Body of pancreas (tissue), 4 donors: ENCODE data around the gene CLBA1. TPM values are rescaled to one million over a fixed set of nuclear protein-coding genes. Genes with fewer than 3 reads are reported as not detected.

Experiments
- ATAC-seq: fragments of 150-250 bp; one replicate; pipeline ENCODE4 v1.9.1; 2016
- DNase-seq, 4 donors: peaks; one replicate each; pipeline ENCODE4 v3.0.0-alpha.2; 2019
- H3K27ac ChIP-seq, 4 donors: fragments of 200-600 bp; sonication (generic); 1 replicate in 3 of 4; 2 replicates in 1 of 4; pipeline versions ENCODE4 v1.5.1 to v1.6.1; 2016 to 2019; ENCODE audit warnings: mild to moderate bottlenecking in 1 of 4, mixed read lengths in 1 of 4, moderate library complexity in 1 of 4
- H3K27me3 ChIP-seq, 2 donors: fragments of 200-600 bp; sonication (generic); one replicate each; pipeline ENCODE4 v1.6.0; 2016; ENCODE audit warnings: mild to moderate bottlenecking in 1 of 2
- H3K36me3 ChIP-seq, 2 donors: fragments of 200-600 bp; sonication (generic); replicated peaks in 1 of 2; 2 replicates each; pipeline ENCODE4 v1.5.1; 2016; ENCODE audit warnings: low read depth in 2 of 2; ENCODE audit not compliant: insufficient read depth in 1 of 2
- H3K4me1 ChIP-seq: fragments of 200-600 bp; sonication (generic); one replicate; pipeline ENCODE4 v1.6.0; 2016
- H3K4me3 ChIP-seq, 2 donors: fragments of 200-600 bp; sonication (generic); 1 replicate in 1 of 2; 2 replicates in 1 of 2; pipeline ENCODE4 v1.5.1; 2016 to 2019
- H3K9me3 ChIP-seq, 3 donors: fragments of 200-600 bp; sonication (generic); 1 replicate in 2 of 3; 2 replicates in 1 of 3; pipeline ENCODE4 v1.5.1; 2016
- CTCF ChIP-seq, 7 experiments: fragments of 450-650 bp in 4 of 7; fragments of 200-600 bp in 3 of 7; sonication (generic) in 3 of 7; IDR thresholded peaks; one replicate each; pipeline ENCODE4 v1.5.1; 2016 to 2019; ENCODE audit warnings: antibody characterized with exemption in 7 of 7
- POLR2A ChIP-seq, 3 donors: fragments of 450-650 bp; IDR thresholded peaks; one replicate each; pipeline ENCODE4 v1.6.1; 2016; ENCODE audit warnings: antibody characterized with exemption in 3 of 3, mild to moderate bottlenecking in 2 of 3
- WGBS, 2 donors: methylation state at CpG; one replicate each; pipeline ENCODE4 v1.1.5; 2017; 5-methylcytosine and 5-hydroxymethylcytosine counted together
- intact Hi-C: fragments of 100-400 bp; cut with DNase I; formaldehyde crosslinking; loops from one replicate; pipeline ENCODE4 v1.15.1; 2023
- total RNA-seq, 2 donors: library from RNA; depleted of rRNA; stranded (reverse); fragments of >200 nt; gene quantifications; one replicate each; pipeline ENCODE4 v1.1.0, GENCODE V29; 2016

Gene CLBA1
- total RNA-seq, 2 donors from 2014 or later = 8.6 to 21.1 TPM

GRCh38 chr14:104968541-104969401 is 16.8 kb upstream of the CLBA1 start:
- intact Hi-C loops = no loop called here
- no peaks in the 10 kb centered on the region for H3K36me3 ChIP-seq
- TF ChIP-seq POLR2A (IDR thresholded peaks at IDR 0.05) (no peak), CTCF (IDR thresholded peaks at IDR 0.05) (peak in 1 of 7 experiments; percentile 9)
- H3K9me3 ChIP-seq = no peaks in the 10 kb centered on the region
- WGBS, 2 donors = 65 to 76% methylated on average over 14 to 20 of the region's 21 CpGs
- H3K4me1 ChIP-seq = peaks cover 41% of the 10 kb centered on the region
- peak overlapping the region in 1 of 4 donors; percentile 25 for H3K27ac ChIP-seq
- no peak overlapping the region for H3K4me3 ChIP-seq
- no peaks in the 10 kb centered on the region for H3K27me3 ChIP-seq
- DNase-seq (peak in 1 of 4 donors; percentile 31), ATAC-seq (no peak)

GRCh38 chr14:104969741-104970230 is 15.8 kb upstream of the CLBA1 start:
- peaks cover 51% of the 10 kb centered on the region for H3K4me1 ChIP-seq
- no peak for DNase-seq
- intact Hi-C loops = no loop called here
- no peak overlapping the region for H3K4me3 ChIP-seq
- no peaks in the 10 kb centered on the region for H3K9me3 ChIP-seq
- no peaks in the 10 kb centered on the region for H3K27me3 ChIP-seq
- no peaks in the 10 kb centered on the region for H3K36me3 ChIP-seq
- ATAC-seq = no peak
- 86% methylated on average over 10 of the region's 10 CpGs; no CpG with 5 or more reads in 1 of the 2 donors for WGBS, 2 donors
- TF ChIP-seq POLR2A (IDR thresholded peaks at IDR 0.05) (no peak), CTCF (IDR thresholded peaks at IDR 0.05) (no peak)
- no peak overlapping the region for H3K27ac ChIP-seq

- Histone ChIP-seq H3K27ac (no peak overlapping the region), H3K4me3 (no peak overlapping the region), H3K4me1 (peaks cover 55% of the 10 kb centered on the region), H3K9me3 (no peaks in the 10 kb centered on the region), H3K36me3 (no peaks in the 10 kb centered on the region), H3K27me3 (no peaks in the 10 kb centered on the region)
- intact Hi-C loops = no loop called here
- TF ChIP-seq POLR2A (IDR thresholded peaks at IDR 0.05) (no peak), CTCF (IDR thresholded peaks at IDR 0.05) (no peak)
- ATAC-seq = no peak
- 75 to 81% methylated on average over 15 to 18 of the region's 19 CpGs for WGBS, 2 donors
- peak in 1 of 4 donors; percentile 39 for DNase-seq
These were observed 15.1 kb upstream of the CLBA1 start for GRCh38 chr14:104970231-104971068.

GRCh38 chr14:104971447-104972240 is 13.9 kb upstream of the CLBA1 start:
- Histone ChIP-seq H3K27me3 (no peaks in the 10 kb centered on the region), H3K4me1 (peaks cover 67% of the 10 kb centered on the region), H3K4me3 (no peak overlapping the region), H3K27ac (peak overlapping the region in 2 of 4 donors; percentile 63), H3K36me3 (no peaks in the 10 kb centered on the region), H3K9me3 (no peaks in the 10 kb centered on the region)
- no peak for TF ChIP-seq CTCF (IDR thresholded peaks at IDR 0.05)
- no peak for TF ChIP-seq POLR2A (IDR thresholded peaks at IDR 0.05)
- WGBS, 2 donors = 92 to 93% methylated on average over 3 to 12 of the region's 12 CpGs
- no peak for ATAC-seq
- intact Hi-C loops = no loop called here
- DNase-seq = no peak
